GM18508 (cell line): ENCODE data around the gene KRTAP9-7.
"Not testable (repeated sequence)": the region's sequence is repeated elsewhere in the genome, so short reads cannot be mapped to it uniquely, and the experiment has no call there.

Source experiments
- ATAC-seq: cut with Tn5 transposase; IDR thresholded peaks from one replicate; pipeline ENCODE4 v1.9.1; 2021; ENCODE audit warnings: moderate number of reproducible peaks; ENCODE audit not compliant: insufficient read depth, unreplicated experiment

KRTAP9-7 gene, protein sequence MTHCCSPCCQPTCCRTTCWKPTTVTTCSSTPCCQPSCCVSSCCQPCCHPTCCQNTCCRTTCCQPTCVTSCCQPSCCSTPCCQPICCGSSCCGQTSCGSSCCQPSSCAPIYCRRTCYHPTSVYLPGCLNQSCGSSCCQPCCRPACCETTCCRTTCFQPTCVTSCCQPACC

GRCh38 chr17:41275648-41276190, at the start of gene KRTAP9-7:
Gene KRTAP9-7 (plus strand): TSS chr17:41275698. CDS start chr17:41275698, 0 bp downstream.
- not testable (repeated sequence) for ATAC-seq

DNA sequence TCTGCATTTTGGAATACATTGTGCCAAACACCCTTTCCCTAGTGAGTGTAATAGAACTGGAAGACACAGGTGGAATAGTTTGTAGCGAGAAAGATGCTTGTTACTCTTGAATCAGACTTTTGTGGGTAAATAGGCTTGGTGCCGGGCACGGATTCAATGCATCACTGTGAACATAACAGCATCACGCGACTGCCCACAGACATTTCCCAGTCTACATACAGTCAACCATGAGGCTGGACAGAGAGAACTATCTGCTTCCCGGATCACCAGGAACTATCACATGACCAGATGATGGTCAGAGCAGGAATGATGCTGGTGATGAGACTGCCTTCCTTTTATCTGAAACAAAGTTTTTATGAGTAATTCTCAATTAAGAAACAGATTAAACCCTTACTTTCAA, 49.4 kb upstream of the KRTAP9-7 start:
- ATAC-seq = no peak

GRCh38 chr17:41226598-41227095, 48.9 kb upstream of the KRTAP9-7 start, which contains the start of gene KRTAP9-2:
Gene KRTAP9-2 (plus strand): TSS chr17:41226648. CDS start chr17:41226655, 7 bp downstream.
- ATAC-seq = not testable (repeated sequence)

GRCh38 chr17:41230094-41230493, 45.4 kb upstream of the KRTAP9-7 start:
- no peak for ATAC-seq

DNA sequence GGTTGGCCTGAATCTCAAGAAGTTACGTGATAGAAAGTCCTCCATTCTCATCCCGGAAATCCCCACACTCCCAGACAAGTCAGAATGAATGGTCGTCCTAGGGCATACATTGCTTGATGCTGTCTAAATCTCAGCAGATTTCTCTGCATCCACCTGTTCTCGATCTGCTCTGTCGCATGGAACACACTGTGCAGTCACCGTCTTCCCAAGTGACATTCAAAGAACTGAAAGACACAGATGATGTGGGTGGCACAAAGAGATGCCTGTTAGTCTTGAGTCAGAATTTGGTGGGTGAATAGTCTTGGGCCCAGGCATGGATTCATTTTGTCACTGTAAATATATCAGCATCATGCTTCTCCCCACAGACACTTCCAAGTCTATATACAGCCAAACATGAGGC, 43.8 kb upstream of the KRTAP9-7 start:
- no peak for ATAC-seq

- not testable (repeated sequence) for ATAC-seq
These were observed 42.9 kb upstream of the KRTAP9-7 start, which contains the start of gene KRTAP9-3 for GRCh38 chr17:41232399-41233105. Gene KRTAP9-3 (plus strand): TSS chr17:41232449. CDS start chr17:41232502, 53 bp downstream.

DNA sequence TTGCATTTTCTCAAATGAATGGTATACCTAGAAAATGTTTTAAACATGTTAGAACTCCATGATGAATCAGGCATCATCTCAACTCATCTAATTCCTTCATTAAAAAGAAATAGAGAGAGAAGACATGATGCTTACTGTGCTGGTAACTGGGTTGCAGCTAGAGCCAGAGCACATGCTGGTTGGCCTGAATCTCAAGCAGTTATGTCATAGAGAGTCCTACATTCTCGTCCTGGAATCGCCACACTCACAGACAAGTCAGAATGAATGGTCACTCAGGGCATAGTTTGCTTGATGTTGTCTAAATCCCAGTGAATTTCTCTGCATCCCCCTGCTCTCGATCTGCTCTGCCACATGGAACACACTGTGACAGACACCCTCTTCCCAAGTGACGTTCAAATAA, 38.4 kb upstream of the KRTAP9-7 start:
- ATAC-seq = not testable (repeated sequence)

DNA sequence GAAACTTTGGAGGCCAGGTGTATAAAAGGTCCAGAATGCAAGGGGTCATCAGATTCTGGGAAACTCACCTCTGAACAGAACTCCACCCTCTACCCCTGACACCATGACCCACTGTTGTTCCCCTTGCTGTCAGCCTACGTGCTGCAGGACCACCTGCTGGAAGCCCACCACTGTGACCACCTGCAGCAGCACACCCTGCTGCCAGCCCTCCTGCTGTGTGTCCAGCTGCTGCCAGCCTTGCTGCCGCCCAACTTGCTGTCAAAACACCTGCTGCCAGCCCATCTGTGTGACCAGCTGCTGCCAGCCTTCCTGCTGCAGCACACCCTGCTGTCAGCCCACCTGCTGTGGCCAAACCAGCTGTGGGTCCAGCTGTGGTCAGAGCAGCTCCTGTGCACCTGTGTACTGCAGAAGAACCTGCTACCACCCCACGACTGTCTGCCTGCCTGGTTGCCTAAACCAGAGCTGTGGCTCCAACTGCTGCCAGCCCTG, 37.5 kb upstream of the KRTAP9-7 start, which contains the start of gene KRTAP9-8:
Gene KRTAP9-8, plus strand, starts transcription at position 51 of the 489 bp plus-strand sequence. Its CDS starts 53 bp downstream, at position 104.
- ATAC-seq = not testable (repeated sequence)

GRCh38 chr17:41246995-41247787, 28.3 kb upstream of the KRTAP9-7 start:
- not testable (repeated sequence) for ATAC-seq

DNA sequence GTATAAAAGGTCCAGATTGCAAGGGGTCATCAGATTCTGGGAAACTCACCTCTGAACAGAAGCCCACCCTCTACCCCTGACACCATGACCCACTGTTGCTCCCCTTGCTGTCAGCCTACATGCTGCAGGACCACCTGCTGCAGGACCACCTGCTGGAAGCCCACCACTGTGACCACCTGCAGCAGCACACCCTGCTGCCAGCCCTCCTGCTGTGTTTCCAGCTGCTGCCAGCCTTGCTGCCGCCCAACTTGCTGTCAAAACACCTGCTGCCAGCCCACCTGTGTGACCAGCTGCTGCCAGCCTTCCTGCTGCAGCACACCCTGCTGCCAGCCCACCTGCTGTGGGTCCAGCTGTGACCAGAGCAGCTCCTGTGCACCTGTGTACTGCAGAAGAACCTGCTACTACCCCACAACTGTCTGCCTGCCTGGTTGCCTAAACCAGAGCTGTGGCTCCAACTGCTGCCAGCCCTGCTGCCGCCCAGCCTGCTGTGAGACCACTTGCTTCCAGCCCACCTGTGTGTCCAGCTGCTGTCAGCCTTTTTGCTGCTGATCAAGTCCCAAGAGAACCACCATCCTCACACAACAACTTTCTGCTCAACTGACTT, 25.8 kb upstream of the KRTAP9-7 start, which contains the start of gene KRTAP9-4:
Gene KRTAP9-4, plus strand, starts transcription at position 51 of the 604 bp plus-strand sequence. Its CDS starts 34 bp downstream, at position 85.
- not testable (repeated sequence) for ATAC-seq

DNA sequence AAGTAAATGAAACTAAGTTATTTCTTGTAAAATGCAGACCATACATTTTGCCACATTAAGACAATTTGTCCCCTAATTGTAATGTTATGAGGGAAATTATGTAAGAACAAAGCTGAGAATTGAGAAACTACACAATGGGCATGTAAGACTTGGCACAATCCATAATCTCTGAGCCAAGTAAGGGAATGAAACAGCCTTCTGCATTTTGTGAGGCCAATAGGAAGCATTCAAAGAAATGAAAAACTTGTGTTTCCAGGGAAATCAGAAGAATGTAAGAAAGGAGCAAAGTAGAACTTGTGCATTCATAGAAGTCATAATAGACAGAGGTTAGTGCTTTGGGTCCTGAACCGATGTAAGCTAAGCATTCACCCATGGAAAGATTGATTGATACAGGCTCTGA, 24.2 kb upstream of the KRTAP9-7 start:
- no peak for ATAC-seq

DNA sequence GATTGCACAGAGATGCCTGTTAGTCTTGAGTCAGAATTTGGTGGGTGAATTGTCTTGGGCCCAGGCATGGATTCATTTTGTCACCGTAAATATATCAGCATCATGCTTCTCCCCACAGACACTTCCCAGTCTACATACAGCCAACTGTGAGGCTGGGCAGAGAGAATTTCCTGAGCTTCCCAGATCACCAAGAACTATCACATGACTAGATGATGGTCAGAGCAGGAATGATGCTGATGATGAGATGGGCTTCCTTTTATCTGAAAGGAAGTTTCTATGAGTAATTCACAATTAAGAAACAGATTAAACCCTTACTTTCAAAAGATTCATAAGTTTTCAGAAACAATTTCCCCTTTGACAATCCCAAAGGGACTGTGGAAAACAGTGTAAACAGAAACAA, 20.6 kb upstream of the KRTAP9-7 start:
- ATAC-seq = no peak

DNA sequence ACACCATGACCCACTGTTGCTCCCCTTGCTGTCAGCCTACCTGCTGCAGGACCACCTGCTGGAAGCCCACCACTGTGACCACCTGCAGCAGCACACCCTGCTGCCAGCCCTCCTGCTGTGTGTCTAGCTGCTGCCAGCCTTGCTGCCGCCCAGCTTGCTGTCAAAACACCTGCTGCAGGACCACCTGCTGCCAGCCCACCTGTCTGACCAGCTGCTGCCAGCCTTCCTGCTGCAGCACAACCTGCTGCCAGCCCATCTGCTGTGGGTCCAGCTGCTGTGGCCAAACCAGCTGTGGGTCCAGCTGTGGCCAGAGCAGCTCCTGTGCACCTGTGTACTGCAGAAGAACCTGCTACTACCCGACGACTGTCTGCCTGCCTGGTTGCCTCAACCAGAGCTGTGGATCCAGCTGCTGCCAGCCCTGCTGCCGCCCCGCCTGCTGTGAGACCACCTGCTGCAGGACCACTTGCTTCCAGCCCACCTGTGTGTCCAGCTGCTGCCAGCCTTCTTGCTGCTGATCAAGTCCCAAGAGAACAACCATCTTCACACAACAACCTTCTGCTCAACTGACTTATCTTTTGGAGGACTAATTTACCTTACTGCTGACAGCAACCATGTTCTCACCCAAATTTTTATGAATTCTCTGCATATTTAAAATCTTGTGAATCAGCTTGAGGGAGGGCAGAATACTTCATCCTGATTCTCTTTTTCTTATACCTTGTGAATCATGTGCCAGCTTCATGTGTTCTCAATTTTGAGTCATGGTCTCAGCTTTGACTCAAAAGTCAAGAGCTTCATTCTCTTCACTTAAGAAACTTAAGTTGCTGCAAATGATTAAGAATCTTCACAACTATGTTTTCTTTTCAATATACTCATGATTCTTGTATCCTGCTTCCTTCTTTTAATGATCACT, 19.9 kb upstream of the KRTAP9-7 start, which contains the start of gene KRTAP9-9:
Gene KRTAP9-9, plus strand, starts transcription at position 4 of the 910 bp plus-strand sequence.
- not testable (repeated sequence) for ATAC-seq

DNA sequence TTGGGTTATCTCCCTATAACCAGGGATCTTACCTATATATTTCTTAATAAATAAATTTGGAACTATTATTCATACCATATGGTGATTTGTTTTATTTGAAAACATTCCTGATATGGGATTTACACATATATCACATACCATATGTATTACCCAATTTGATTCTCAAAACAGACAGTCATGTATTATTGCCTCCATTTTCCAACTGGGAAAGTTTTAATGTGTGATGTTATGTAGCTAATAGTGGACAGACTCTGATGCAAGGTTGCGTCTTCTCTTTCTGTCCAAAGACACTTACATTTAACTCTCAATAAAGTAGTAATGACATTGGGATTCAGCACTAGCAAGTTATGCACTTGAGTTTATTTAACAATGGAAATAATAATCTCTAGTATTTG, 19.2 kb upstream of the KRTAP9-7 start:
- ATAC-seq = no peak

DNA sequence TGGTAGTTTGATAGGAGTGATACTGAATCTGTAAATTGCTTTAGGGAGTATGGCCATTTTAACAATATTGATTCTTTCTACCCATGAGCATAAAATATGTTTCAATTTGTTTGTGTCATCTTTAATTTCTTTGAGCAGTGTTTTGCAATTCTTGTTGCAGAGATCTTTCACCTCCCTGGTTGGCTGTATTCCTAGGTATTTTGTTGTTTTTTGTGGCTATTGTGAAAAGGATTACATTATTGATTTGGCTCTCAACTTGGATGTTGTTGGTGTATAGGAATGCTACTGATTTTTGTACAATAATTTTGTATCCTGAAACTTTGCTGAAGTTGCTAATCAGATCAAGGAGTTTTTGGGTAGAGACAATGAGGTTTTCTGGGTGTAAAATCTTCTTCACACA, 17.1 kb upstream of the KRTAP9-7 start:
- ATAC-seq = no peak

- ATAC-seq = no peak
These were observed 12.3 kb upstream of the KRTAP9-7 start for GRCh38 chr17:41263212-41263611.

DNA sequence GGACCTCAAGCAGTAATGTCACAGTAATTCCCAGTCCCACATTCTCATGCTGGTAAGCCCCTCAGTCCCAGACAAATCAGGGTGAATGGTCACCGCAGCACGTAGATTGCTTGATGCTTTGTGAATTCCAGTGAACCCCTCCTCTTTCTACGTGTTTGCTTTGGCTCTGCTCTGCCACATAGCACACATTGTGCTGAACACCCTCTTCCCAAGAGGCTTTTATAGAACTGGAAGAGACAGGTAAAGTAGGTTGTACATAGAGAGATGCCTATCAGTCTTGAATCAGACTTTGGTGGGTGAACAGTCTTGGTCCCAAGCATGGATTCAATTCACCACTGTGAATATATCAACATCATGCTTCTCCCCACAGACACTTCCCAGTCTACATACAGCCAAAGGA, 10.9 kb upstream of the KRTAP9-7 start:
- no peak for ATAC-seq

DNA sequence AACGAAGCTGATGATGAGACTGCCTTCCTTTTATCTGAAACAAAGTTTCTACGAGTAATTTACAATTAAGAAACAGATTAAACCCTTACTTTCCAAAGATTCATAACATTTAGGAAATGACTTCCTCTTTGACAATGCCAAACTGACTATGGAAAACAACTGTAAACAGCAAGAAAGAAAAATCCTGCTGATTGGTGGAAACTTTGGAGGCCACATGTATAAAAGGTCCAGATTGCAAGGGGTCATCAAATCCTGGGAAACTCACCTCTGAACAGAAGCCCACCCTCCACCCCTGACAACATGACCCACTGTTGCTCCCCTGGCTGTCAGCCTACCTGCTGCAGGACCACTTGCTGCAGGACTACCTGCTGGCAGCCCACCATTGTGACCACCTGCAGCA, 10.4 kb upstream of the KRTAP9-7 start, which contains the start of gene KRTAP9-6:
Gene KRTAP9-6, plus strand, starts transcription at position 301 of the 400 bp plus-strand sequence. Its CDS starts 0 bp downstream, at position 301.
- ATAC-seq = no peak
